Activated naive CD8-positive, alpha-beta T cell treated with anti-CD3 and anti-CD28 coated beads, Interleukin-2, amount 10 ng/mL, durations not matched to agents 7 days and 5 days (primary cell): ENCODE data around the gene HTRA2. TPM values are rescaled to one million over a fixed set of nuclear protein-coding genes. Genes with fewer than 3 reads are reported as not detected.

ENCODE experiments used
- ATAC-seq: fragments of 150-1000 bp; cut with Tn5 transposase; one replicate; pipeline ENCODE4 v1.10.0; 2021; ENCODE audit warnings: low read depth, moderate library complexity
- POLR2A ChIA-PET: fragments of 350-600 bp; sonication (Branson Sonifier 250); formaldehyde crosslinking; loops from one replicate; lab custom pipeline; 2021; ENCODE audit warnings: antibody characterized with exemption; lab: Charles Lee
- DNase-seq: peaks from one replicate; pipeline ENCODE4 v3.0.0; 2021
- H3K27ac Mint-ChIP-seq: one replicate; pipeline ENCODE4 v1.8.0; 2022; ENCODE audit warnings: mild to moderate bottlenecking, mixed read lengths
- H3K27me3 Mint-ChIP-seq: one replicate; pipeline ENCODE4 v1.8.0; 2022; ENCODE audit warnings: mild to moderate bottlenecking, moderate library complexity, mixed read lengths
- H3K36me3 Mint-ChIP-seq: one replicate; pipeline ENCODE4 v1.8.0; 2021; ENCODE audit warnings: mild to moderate bottlenecking, mixed read lengths
- H3K4me1 Mint-ChIP-seq: one replicate; pipeline ENCODE4 v1.8.0; 2021; ENCODE audit warnings: mixed read lengths
- H3K4me3 Mint-ChIP-seq: one replicate; pipeline ENCODE4 v1.8.0; 2022; ENCODE audit warnings: mild to moderate bottlenecking, moderate library complexity, mixed read lengths
- H3K9me3 Mint-ChIP-seq: one replicate; pipeline ENCODE4 v1.8.0; 2021; ENCODE audit warnings: mixed read lengths
- total RNA-seq, 2 experiments: library from RNA; stranded (reverse); gene quantifications; one replicate each; pipeline ENCODE4 v1.2.3, GENCODE V29; 2021

HTRA2 gene
- total RNA-seq, 2 experiments from 2014 or later, result 46.6 to 47.4 TPM

DNA sequence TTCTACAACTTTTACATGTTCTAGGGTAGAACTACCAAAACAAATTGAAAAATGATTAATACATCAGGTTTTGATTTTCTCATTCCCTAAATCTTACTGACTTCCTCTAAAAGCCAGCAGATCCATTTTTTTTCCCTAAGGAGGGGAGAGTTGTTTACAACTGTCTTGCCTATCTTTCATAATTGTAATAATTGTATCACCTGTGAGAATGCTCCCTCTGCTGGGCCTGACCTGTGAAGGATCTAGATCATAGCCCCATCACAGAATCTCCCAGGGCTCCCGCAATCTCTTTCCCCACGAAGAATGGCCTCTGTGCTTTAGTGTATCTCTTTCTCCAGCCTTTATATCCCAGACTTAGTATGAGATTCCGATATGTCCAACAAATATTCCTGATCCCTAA, 14.9 kb downstream of the HTRA2 start:
- Mint-ChIP-seq H3K9me3 (no peaks in the 10 kb centered on the region), H3K27me3 (peaks cover 57% of the 10 kb centered on the region), H3K36me3 (no peaks in the 10 kb centered on the region), H3K4me3 (no peak overlapping the region), H3K4me1 (peaks cover 13% of the 10 kb centered on the region), H3K27ac (no peak overlapping the region)
- no peak for DNase-seq
- no peak for ATAC-seq
- POLR2A ChIA-PET, result no interaction called here

DNA sequence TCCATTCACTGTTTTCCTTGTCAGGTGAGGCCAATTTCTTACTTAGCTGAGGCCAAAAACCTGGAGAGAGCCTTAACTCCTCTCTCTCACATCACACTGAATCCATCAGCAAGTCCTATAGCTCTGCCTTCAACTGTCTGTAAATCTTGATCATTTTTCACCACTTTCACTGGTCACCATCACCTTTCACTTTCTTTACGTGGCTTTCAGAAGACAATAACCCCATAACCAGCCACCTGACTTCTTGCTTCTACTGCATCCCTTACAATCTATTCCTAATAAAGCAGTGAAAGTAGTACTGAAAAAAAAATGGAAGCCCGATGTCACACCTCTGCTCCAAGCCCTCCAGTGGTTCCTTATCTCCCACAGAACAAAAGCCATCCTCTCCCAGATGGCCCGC, 16.3 kb downstream of the HTRA2 start:
- Mint-ChIP-seq H3K4me3 (no peak overlapping the region), H3K36me3 (no peaks in the 10 kb centered on the region), H3K9me3 (no peaks in the 10 kb centered on the region), H3K27ac (no peak overlapping the region), H3K4me1 (peaks cover 13% of the 10 kb centered on the region), H3K27me3 (peaks cover 63% of the 10 kb centered on the region)
- DNase-seq (no peak), ATAC-seq (no peak)
- POLR2A ChIA-PET, result interaction anchor here (0.5 kb wide), 1 partner anchor 28 kb away, joined by 3 read pairs; no protein-coding TSS in a partner anchor

DNA sequence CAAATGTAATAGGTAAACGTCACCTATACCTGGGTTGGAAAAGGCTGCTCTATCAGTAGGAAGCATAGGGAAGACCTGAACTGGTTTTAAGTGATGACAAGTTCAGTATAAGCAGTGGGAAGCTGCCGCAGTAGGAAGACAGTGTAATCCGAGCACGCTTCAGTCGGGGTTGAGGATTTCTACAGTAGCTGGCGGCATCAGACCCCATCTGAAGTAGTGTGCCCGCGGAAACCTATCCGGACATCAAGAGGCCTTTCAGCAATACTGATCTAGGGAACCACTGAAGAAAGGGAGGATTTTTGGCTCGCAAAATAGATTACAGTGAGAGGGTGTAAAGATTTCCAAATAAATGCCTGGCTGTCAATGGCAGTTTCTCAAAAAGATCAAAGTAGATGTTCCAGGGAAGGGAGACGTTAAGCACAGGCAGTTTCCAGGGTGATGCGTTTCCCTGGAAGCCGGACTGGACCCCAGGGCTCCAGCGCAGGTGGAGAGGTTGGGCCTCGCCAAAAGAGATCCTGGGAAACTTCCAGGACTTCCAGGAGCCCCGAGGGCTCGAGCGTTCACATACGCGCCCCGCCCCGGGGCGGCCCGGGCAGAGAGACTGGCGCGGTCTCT, 18.7 kb downstream of the HTRA2 start:
- ATAC-seq (no peak), DNase-seq (no peak)
- Mint-ChIP-seq H3K27me3 (peaks cover 56% of the 10 kb centered on the region), H3K9me3 (no peaks in the 10 kb centered on the region), H3K36me3 (no peaks in the 10 kb centered on the region), H3K27ac (no peak overlapping the region), H3K4me3 (peak overlapping the region; percentile 69), H3K4me1 (peaks cover 20% of the 10 kb centered on the region)
- POLR2A ChIA-PET, result no interaction called here

DNA sequence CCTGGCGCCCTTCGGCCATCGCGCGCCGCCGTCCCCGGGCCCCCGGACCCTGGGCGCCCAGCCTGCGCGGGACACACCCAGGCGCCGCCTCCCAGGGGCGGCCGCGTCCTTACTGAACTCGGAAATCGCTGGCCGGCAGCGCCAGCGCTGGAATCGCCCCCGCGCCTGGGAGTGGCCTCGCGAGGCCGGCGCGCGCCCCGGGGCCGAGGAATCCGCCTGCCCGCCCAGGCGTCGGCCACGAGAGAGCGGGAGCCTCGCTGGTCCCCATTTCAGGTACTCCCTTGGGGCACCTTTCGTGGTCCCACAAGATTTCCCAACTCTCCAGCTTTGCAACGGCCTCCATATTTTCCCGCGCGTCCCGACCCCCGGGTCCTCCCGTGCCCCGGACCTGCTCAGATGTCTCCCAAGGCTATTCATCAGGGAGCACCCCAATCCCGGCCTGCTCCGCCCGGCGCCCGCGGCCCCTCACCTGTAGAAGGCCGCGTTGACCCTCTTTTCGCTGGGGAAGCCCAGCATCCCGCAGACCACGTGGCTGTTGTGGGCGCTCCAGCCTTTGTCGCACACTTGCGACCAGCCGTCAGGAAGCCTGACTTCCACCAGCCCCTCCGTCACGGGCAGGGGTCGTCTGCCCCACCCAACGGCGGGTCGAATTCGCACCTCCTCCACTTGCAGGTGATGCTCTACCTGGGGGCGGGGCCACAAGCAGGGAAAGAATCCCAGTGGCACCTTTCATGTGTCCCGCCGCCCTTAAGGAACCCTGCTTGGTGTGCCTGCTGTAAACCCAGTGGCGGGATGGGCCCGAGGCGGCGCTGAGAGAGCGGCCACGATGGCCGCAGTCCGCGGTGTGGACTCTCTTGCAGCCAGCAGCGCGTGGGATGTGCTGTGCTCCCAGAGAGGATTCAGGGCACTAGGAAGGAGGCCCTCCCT, 19.4 kb downstream of the HTRA2 start:
- Mint-ChIP-seq H3K27me3 (peaks cover 54% of the 10 kb centered on the region), H3K9me3 (no peaks in the 10 kb centered on the region), H3K4me1 (peaks cover 23% of the 10 kb centered on the region), H3K4me3 (peak overlapping the region; percentile 56), H3K27ac (no peak overlapping the region), H3K36me3 (no peaks in the 10 kb centered on the region)
- POLR2A ChIA-PET, result no interaction called here
- ATAC-seq (peak; percentile 50), DNase-seq (peak; percentile 54)

DNA sequence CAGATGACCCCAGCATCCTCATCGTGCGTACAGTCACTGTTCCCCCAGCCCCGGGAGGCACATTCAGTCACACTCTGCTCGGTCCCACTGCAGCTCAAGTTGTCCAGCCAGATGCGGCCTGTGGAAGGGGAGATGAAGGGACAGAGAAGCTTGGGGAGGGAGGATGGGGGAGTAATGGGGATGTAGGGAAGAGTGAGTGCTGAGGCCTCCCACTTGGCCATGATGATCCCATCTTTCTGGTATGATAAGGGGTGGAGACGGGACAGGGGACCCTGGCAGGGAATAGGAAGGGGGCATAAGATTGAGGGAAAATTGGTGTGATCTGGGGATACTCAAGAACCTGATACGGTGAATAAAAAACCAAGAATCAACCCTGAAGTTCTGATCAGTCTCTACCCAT, 20.5 kb downstream of the HTRA2 start:
- POLR2A ChIA-PET, result interaction anchor here (0.7 kb wide), 2 partner anchors 19 to 37 kb away, joined by 3 read pairs; no protein-coding TSS in a partner anchor
- Mint-ChIP-seq H3K4me1 (peaks cover 23% of the 10 kb centered on the region), H3K27me3 (peaks cover 48% of the 10 kb centered on the region), H3K27ac (no peak overlapping the region), H3K4me3 (peak overlapping the region; percentile 23), H3K9me3 (no peaks in the 10 kb centered on the region), H3K36me3 (no peaks in the 10 kb centered on the region)
- ATAC-seq (no peak), DNase-seq (no peak)

DNA sequence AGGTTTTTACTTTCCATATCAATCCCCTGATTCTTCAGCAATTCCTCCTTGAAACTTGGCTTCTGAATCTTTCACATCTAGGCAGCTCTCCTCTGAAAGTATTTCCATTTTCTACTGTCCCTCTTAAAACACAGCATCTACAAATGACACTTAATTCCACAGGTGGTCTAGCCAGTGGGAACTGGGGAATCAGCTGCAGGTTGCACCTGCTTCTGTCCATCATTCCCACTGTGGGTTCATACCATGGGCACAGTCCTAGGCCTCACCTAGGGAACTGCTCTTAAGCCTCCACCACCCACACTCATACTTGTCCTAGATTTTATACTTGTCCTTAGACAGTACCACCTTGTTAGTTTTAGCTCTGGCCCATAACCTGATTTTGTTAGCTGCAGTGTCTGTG, 21.8 kb downstream of the HTRA2 start:
- Mint-ChIP-seq H3K27me3 (peaks cover 37% of the 10 kb centered on the region), H3K4me1 (peaks cover 24% of the 10 kb centered on the region), H3K9me3 (no peaks in the 10 kb centered on the region), H3K36me3 (peaks cover 3% of the 10 kb centered on the region), H3K27ac (no peak overlapping the region), H3K4me3 (no peak overlapping the region)
- DNase-seq (no peak), ATAC-seq (no peak)
- POLR2A ChIA-PET, result interaction anchor here (1.1 kb wide), 1 partner anchor 69 kb away, joined by 4 read pairs; the partner anchor contains the start of gene CCDC142

DNA sequence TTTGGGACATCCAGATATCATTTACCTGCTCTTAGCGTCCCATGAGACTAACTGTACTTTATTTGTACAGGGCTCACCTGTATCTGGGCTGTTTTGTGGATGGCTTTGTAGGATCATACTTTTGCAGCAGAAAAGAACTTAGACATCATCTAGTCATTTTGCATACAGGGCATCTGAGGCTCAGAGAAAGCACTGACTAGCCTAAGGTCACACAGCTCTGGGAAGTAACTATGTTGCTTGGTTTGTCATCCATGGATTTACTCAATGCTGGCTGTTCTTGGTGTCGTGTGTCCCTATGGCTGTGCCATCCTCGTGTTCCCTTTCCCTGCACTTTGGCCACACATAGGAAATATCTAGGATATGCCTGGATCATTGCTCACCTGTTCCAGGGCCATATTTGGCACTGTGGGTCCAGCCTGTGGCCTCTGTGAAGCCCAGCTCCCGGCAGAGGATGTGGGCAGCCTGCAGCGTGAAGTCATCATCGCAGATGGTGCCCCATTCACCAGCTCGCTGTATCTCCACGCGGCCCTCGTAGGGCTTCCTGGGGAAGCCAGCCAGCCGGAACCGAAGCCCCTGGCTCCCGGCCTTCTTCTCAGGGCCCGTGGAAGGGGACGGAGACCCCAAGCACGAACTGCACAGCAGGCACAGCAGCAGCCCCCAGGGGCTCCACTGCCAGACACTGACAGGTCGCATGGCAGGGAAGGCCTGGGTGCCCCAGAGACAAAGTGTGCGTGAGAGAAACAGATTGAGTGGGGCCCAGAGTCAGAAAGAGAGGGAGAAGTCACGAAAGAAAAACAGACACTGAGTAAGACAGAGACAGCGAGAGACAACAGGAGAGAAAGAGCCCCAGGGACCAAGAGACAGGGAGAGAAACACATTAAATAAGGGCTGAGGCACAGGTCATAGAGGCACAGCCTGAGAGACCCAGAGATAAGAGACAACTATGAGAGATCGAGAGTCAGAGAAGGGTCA, 22.5 kb downstream of the HTRA2 start:
- peaks cover 24% of the 10 kb centered on the region for H3K4me1 Mint-ChIP-seq
- peak overlapping the region; percentile 3 for H3K4me3 Mint-ChIP-seq
- ATAC-seq, result no peak
- DNase-seq, result no peak
- H3K27ac Mint-ChIP-seq, result peak overlapping the region; percentile 40
- H3K27me3 Mint-ChIP-seq, result peaks cover 35% of the 10 kb centered on the region
- H3K36me3 Mint-ChIP-seq, result peaks cover 7% of the 10 kb centered on the region
- no peaks in the 10 kb centered on the region for H3K9me3 Mint-ChIP-seq
- POLR2A ChIA-PET, result interaction anchor here (1.0 to 1.1 kb wide), 2 partner anchors 25 to 70 kb away, joined by 3 to 4 read pairs; partner anchors contain the start of gene CCDC142

DNA sequence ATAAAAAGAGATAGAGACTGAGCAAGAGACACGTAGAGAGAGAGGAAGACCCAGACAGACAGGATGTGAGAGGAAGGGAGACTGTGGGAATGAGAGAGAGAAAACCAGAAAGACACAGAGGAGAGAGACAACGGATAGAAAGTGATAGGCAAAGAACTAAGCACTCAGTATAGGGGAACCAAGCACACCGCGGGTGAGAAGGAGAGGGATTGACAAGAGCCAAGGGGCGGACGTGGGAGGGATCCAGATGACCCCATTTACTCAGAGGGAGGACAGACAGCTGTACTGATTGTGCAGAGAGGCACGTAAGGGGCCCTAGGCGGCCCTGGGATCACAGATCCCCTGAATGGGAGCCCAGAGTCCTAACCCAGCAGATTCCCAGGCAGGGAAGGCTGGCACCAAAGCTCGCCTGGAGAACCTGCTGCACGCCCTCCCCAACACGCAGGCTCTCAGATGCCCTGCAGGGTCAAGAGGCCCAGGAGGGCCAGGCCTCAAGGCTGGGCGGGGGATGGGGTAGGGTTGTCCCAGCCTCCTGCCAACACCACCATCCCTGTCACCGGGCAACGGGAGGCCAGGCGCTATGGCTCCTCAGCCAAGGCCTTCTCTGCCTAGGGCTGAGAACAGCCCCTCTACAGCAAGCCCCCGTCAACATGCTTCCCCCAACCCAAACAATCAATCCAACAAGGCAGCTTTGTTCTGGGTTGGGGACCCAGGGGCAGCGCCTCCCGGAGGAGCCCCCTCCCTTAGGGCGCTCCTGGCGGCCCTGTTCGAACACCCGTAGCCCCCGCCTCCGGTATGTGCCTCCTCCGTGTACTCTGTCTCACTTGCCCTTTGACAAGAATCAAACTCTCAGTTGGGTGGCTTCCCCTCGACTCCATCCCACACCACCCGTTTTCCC, 23.4 kb downstream of the HTRA2 start:
- Mint-ChIP-seq H3K27ac (peak overlapping the region; percentile 69), H3K36me3 (peaks cover 10% of the 10 kb centered on the region), H3K4me1 (peaks cover 23% of the 10 kb centered on the region), H3K27me3 (peaks cover 27% of the 10 kb centered on the region), H3K4me3 (peak overlapping the region; percentile 58), H3K9me3 (no peaks in the 10 kb centered on the region)
- DNase-seq, result peak; percentile 52
- ATAC-seq, result no peak
- POLR2A ChIA-PET, result interaction anchor here (0.5 to 1.7 kb wide), 8 partner anchors 13 to 348 kb away, joined by 3 to 5 read pairs (median 3); partner anchors contain the start of genes MRPL53 and PCGF1

DNA sequence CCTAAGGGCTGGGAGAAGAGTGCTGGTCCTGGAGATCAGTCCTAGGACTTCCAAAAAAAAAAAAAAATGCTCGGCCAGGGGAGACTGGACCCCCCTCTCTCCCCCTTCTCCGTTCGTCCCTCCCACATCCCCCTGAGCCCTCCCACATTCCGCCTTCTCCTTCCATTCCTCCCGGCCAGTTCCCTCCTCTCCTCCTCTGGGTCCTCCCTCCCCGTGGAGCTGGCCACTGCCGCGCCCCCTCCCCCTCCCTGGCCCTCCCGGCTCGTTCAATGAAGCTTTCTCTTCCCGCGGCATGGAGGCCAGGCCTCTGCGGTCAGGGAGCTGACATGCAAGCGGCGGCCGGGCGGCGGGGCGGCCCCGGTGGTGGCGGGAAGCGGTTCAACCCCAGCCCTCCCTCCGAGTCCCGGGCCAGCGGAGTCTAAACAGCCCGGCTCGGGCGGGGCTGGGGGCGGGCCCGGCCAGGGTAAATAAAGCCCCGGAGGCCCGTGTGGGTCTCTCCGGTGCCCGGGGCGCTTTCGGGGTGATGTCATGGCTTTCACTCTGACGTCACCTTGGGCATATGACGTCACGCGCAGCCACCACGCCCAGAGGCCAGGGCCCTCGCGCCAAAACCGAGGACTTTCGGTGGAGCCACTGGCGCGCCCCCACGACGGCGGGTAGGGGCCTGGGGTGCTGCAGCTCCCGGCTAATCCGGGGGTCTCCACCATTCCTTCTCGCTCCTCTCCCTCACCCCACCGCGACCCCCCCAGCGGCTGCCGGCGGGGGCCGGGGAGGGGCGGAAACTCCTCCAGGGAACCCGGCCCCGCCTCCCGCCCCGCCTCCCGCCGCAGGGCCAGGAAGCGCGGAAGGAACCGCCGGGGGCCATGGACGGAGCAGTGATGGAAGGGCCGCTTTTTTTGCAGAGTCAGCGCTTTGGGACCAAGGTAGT, 24.4 kb downstream of the HTRA2 start, which contains the start of the genes DOK1 and LOXL3:
DOK1 (plus strand) TSS at position 829 of the 928 bp plus-strand sequence; CDS start at position 864, 35 bp downstream.
LOXL3 (minus strand) TSS at position 51 of the 928 bp plus-strand sequence. CDS start 1,308 bp downstream, outside the sequence.
- peaks cover 20% of the 10 kb centered on the region for H3K4me1 Mint-ChIP-seq
- peak within 1 kb of the TSS; percentile 95 for H3K4me3 Mint-ChIP-seq
- H3K27me3 Mint-ChIP-seq, result peaks cover 21% of the 10 kb centered on the region
- POLR2A ChIA-PET, result interaction anchor here (0.6 to 1.7 kb wide), 6 partner anchors 12 to 82 kb away, joined by 3 to 5 read pairs (median 4); partner anchors contain the start of genes MRPL53 and PCGF1
- peaks cover 10% of the 10 kb centered on the region for H3K36me3 Mint-ChIP-seq
- H3K27ac Mint-ChIP-seq, result peak within 1 kb of the TSS; percentile 92
- peak; percentile 90 for DNase-seq
- peak; percentile 72 for ATAC-seq
- no peaks in the 10 kb centered on the region for H3K9me3 Mint-ChIP-seq

DNA sequence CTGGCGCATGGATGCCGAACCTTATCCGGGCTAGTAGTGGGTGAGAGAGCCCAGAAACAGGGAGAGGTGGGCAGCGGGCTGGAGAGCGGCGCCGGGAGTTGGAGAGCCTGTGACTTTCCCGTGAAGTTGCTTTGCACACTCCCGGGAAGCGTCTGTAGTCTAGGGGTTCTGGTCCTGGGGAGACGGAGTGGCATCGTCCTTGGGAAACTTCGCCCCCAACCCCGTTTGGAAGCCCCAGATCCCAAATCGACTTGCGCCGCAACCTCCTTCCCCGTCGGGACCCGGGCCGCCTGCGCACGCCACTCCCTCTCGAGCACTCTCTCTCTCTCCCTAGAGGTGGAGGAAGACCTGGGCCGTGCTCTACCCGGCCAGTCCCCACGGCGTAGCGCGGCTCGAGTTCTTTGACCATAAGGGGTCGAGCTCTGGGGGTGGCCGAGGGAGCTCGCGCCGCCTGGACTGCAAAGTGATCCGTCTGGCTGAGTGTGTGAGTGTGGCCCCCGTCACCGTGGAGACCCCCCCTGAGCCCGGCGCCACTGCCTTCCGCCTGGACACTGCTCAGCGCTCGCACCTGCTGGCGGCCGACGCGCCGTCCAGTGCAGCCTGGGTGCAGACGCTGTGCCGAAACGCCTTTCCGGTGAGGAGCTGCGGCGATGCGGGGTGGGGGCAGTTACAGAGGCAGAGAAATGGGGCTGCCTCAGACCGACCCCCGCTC, 25.2 kb downstream of the HTRA2 start:
- POLR2A ChIA-PET, result interaction anchor here (0.8 to 1.7 kb wide), 8 partner anchors 20 to 97 kb away, joined by 3 to 7 read pairs (median 4); partner anchors contain the start of genes MRPL53 and WBP1
- H3K9me3 Mint-ChIP-seq, result no peaks in the 10 kb centered on the region

More for the DNA sequence above, 25.2 kb downstream of the HTRA2 start:
- H3K27ac Mint-ChIP-seq, result peak overlapping the region; percentile 92
- peaks cover 10% of the 10 kb centered on the region for H3K36me3 Mint-ChIP-seq
- H3K27me3 Mint-ChIP-seq, result peaks cover 14% of the 10 kb centered on the region
- DNase-seq, result peak; percentile 69
- ATAC-seq, result peak; percentile 53
- peaks cover 19% of the 10 kb centered on the region for H3K4me1 Mint-ChIP-seq
- peak overlapping the region; percentile 95 for H3K4me3 Mint-ChIP-seq
